MCF 10A (cell line): ENCODE data around the gene IGSF9B. TPM values are rescaled to one million over a fixed set of nuclear protein-coding genes. Genes with fewer than 3 reads are reported as not detected.

Experiments used
- BruUV-seq: library from RNA; stranded (reverse); fragments of 400-500 nt; replicated peaks from 2 replicates; lab custom pipeline; 2021; lab: Mats Ljungman, UMichigan
- CTCF ChIA-PET: fragments of 300-600 bp; sonication (Branson Sonifier 250); formaldehyde crosslinking; extraction: SDS; loops from one replicate; lab custom pipeline; 2021; ENCODE audit warnings: antibody characterized with exemption, inconsistent platforms; lab: Yijun Ruan, JAX
- POLR2A ChIA-PET: fragments of 300-600, 350-650 bp; sonication (Branson Sonifier 250); formaldehyde crosslinking; extraction: SDS; loops from one replicate; lab custom pipeline; 2020; ENCODE audit warnings: antibody characterized with exemption, inconsistent platforms; lab: Yijun Ruan, JAX
- DNase-seq: peaks from one replicate; pipeline ENCODE4 v3.0.0-alpha.2; 2018; ENCODE audit not compliant: unreplicated experiment
- H3K27ac Mint-ChIP-seq: one replicate; pipeline ENCODE4 v1.8.0; 2022; ENCODE audit warnings: mild to moderate bottlenecking, low read depth, mixed read lengths; ENCODE audit not compliant: unreplicated experiment
- H3K27me3 Mint-ChIP-seq: one replicate; pipeline ENCODE4 v1.8.0; 2022; ENCODE audit warnings: mixed read lengths; ENCODE audit not compliant: insufficient read depth, unreplicated experiment
- H3K36me3 Mint-ChIP-seq: one replicate; pipeline ENCODE4 v1.8.0; 2022; ENCODE audit warnings: mild to moderate bottlenecking, moderate library complexity, mixed read lengths; ENCODE audit not compliant: insufficient read depth, unreplicated experiment
- H3K4me1 Mint-ChIP-seq: one replicate; pipeline ENCODE4 v1.8.0; 2022; ENCODE audit warnings: mixed read lengths; ENCODE audit not compliant: insufficient read depth, unreplicated experiment
- H3K4me3 Mint-ChIP-seq: one replicate; pipeline ENCODE4 v1.8.0; 2022; ENCODE audit warnings: mild to moderate bottlenecking, moderate library complexity, mixed read lengths; ENCODE audit not compliant: unreplicated experiment
- H3K9me3 Mint-ChIP-seq: one replicate; pipeline ENCODE4 v1.8.0; 2022; ENCODE audit warnings: mixed read lengths; ENCODE audit not compliant: unreplicated experiment
- intact Hi-C: fragments of 100-400 bp; cut with micrococcal nuclease; formaldehyde crosslinking; loops from 2 replicates; pipeline ENCODE4 v1.14.1; 2022
- total RNA-seq: library from RNA; stranded (reverse); gene quantifications from 2 replicates; pipeline ENCODE4 v1.2.3, GENCODE V29; 2022
- TF ChIP-seq, protein P1 (sequence below): fragments of 200-600 bp; IDR thresholded peaks from one replicate; pipeline ENCODE4 v1.8.0; 2022; ENCODE audit warnings: antibody characterized with exemption, mild to moderate bottlenecking; ENCODE audit not compliant: unreplicated experiment

IGSF9B gene
- total RNA-seq, 1 experiment from 2014 or later = 13.9 TPM

DNA sequence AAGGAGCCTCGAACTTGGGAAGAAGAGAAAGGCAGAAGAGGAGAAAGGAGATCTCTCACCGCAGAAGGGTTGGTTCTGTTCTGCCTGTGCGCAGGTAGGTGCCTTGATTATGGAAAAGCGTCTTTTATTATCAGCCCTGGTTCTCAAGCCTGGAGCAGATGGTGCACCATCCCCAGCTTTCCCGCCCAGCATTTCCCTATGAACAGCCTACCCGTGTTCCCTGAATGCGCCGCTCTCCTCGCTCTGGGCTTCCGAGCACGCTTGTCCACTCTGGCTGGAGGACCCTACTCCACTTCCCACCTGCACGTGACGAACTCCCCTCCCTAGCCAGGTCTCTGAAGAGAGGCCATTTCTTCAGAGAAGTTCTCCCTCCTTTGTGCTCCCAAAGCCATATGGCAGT is 15.2 kb downstream of the IGSF9B start:
- Mint-ChIP-seq H3K36me3 (peaks cover 35% of the 10 kb centered on the region), H3K27me3 (no peaks in the 10 kb centered on the region), H3K9me3 (no peaks in the 10 kb centered on the region), H3K4me3 (no peak overlapping the region), H3K27ac (peak overlapping the region; percentile 49), H3K4me1 (peaks cover 22% of the 10 kb centered on the region)
- BruUV-seq = no TSS peak
- TF ChIP-seq, protein P1, sequence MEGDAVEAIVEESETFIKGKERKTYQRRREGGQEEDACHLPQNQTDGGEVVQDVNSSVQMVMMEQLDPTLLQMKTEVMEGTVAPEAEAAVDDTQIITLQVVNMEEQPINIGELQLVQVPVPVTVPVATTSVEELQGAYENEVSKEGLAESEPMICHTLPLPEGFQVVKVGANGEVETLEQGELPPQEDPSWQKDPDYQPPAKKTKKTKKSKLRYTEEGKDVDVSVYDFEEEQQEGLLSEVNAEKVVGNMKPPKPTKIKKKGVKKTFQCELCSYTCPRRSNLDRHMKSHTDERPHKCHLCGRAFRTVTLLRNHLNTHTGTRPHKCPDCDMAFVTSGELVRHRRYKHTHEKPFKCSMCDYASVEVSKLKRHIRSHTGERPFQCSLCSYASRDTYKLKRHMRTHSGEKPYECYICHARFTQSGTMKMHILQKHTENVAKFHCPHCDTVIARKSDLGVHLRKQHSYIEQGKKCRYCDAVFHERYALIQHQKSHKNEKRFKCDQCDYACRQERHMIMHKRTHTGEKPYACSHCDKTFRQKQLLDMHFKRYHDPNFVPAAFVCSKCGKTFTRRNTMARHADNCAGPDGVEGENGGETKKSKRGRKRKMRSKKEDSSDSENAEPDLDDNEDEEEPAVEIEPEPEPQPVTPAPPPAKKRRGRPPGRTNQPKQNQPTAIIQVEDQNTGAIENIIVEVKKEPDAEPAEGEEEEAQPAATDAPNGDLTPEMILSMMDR = no peak
- no peak for DNase-seq
- ChIA-PET CTCF (no interaction called here), POLR2A (no interaction called here)
- intact Hi-C loops = no loop called here

DNA sequence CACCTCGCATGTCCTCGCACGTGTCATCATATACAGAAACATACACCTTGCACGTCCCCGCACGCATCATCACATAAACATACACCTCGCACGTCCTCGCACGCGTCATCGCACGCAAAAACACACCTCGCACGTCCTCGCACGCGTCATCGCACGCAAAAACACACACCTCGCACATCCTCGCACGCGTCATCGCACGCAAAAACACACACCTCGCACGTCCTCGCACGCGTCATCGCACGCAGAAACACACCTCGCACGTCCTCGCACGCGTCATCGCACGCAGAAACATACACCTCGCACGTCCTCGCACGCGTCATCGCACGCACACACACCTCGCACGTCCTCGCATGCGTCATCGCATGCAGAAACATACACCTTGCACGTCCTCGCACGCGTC is 16.7 kb downstream of the IGSF9B start:
- POLR2A ChIA-PET = no interaction called here
- CTCF ChIA-PET = interaction anchor here (0.7 kb wide), 1 partner anchor 110 kb away, joined by 3 read pairs; no protein-coding TSS in a partner anchor
- no TSS peak for BruUV-seq
- intact Hi-C loops = no loop called here
- Mint-ChIP-seq H3K36me3 (peaks cover 45% of the 10 kb centered on the region), H3K4me3 (no peak overlapping the region), H3K27me3 (no peaks in the 10 kb centered on the region), H3K4me1 (peaks cover 12% of the 10 kb centered on the region), H3K27ac (no peak overlapping the region), H3K9me3 (no peaks in the 10 kb centered on the region)
- TF ChIP-seq, protein P1 = no peak
- DNase-seq = no peak

DNA sequence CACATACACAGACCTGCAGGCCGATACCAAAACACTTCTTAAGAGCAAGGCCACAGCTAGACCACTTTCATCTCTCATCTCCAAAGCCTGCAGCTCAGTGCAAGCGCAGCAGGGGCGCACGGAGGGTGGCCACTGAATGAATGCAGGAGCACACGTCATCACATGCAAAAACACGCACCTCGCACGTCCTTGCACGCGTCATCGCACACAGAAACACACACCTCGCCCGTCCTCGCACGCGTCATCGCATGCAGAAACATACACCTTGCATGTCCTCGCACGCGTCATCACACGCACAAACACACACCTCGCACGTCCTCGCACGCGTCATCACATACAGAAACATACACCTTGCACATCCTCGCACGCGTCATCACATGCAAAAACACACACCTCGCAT is 17.2 kb downstream of the IGSF9B start:
- intact Hi-C loops = no loop called here
- Mint-ChIP-seq H3K9me3 (no peaks in the 10 kb centered on the region), H3K4me3 (no peak overlapping the region), H3K4me1 (peaks cover 12% of the 10 kb centered on the region), H3K27me3 (no peaks in the 10 kb centered on the region), H3K27ac (no peak overlapping the region), H3K36me3 (peaks cover 45% of the 10 kb centered on the region)
- no TSS peak for BruUV-seq
- TF ChIP-seq, protein P1 = no peak
- ChIA-PET CTCF (interaction anchor here (0.7 kb wide), 1 partner anchor 110 kb away, joined by 3 read pairs; no protein-coding TSS in a partner anchor), POLR2A (interaction anchor here (0.7 to 1.0 kb wide), 2 partner anchors 85 to 101 kb away, joined by 3 read pairs; no protein-coding TSS in a partner anchor)
- no peak for DNase-seq

DNA sequence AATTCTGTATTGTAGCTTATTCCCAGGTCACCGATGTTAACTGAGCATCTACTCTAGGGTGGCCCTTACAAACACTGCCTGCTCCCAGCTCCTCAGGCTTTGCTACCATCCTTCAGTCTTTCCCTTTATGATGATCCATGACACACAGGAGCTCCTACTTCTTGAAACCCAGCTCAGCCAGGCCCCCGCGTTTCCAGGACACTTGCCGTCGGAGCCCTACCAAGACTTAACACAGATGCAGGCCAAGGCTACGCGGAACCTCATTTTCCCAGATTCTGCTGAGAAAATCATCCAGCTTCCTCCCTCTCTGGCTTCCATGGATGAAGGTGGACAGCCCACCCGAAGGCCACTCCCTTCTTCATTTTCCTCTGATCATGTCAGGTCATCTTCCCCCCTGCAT is 18.6 kb downstream of the IGSF9B start:
- TF ChIP-seq, protein P1 = no peak
- H3K4me3 Mint-ChIP-seq = no peak overlapping the region
- no TSS peak for BruUV-seq
- ChIA-PET POLR2A (interaction anchor here (1.1 kb wide), 1 partner anchor 103 kb away, joined by 5 read pairs; no protein-coding TSS in a partner anchor), CTCF (interaction anchor here (0.6 to 2.0 kb wide), 5 partner anchors 9 to 150 kb away, joined by 3 to 14 read pairs (median 4); no protein-coding TSS in a partner anchor)
- H3K4me1 Mint-ChIP-seq = peaks cover 12% of the 10 kb centered on the region
- H3K27me3 Mint-ChIP-seq = no peaks in the 10 kb centered on the region
- peaks cover 43% of the 10 kb centered on the region for H3K36me3 Mint-ChIP-seq
- peak overlapping the region; percentile 74 for H3K27ac Mint-ChIP-seq
- intact Hi-C loops = no loop called here
- no peak for DNase-seq
- H3K9me3 Mint-ChIP-seq = no peaks in the 10 kb centered on the region
